HG03139 (cell line): Measurements from ENCODE around the gene PANK1.

Experiments used
- ATAC-seq: cut with Tn5 transposase; IDR thresholded peaks from one replicate; pipeline ENCODE4 v1.9.1; 2021; ENCODE audit not compliant: unreplicated experiment

The PANK1 gene

DNA sequence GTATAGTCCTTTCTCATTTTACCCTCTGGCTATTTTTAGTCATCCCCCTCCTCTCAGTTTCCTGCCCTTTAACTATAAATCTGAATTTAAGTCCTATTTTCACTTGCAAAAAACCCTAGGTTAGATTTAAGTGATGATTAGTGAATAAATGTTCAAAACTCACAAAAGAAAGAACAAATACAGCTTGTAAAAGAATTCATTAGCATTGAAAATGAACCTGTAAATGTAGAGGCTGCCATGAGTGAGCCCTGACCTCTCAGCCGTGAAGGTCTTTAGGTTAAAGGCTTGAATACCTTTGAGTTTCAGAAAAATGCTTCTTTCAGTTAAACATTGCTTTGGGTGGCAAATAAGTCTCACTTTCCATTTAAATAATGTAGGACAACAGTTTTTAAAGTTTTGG is 107.7 kb downstream of the PANK1 start:
- no peak for ATAC-seq

DNA sequence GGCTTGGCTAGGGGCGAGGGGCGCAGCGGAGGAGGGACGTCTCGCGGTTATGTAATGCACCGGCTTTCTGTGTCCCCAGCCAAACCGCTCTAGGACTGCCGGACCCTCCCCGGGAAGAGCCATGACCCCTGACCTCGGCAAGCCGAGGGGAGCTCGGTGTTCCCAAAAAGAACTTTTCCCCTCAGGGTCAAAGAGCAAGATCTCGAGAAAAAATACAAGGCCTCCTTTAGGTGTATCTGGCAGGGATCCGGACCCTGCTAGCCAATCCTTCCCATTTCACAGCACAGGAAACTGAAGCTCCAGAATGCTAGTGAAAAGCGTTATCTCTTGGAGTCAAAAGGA is 109.1 kb downstream of the PANK1 start:
- no peak for ATAC-seq

DNA sequence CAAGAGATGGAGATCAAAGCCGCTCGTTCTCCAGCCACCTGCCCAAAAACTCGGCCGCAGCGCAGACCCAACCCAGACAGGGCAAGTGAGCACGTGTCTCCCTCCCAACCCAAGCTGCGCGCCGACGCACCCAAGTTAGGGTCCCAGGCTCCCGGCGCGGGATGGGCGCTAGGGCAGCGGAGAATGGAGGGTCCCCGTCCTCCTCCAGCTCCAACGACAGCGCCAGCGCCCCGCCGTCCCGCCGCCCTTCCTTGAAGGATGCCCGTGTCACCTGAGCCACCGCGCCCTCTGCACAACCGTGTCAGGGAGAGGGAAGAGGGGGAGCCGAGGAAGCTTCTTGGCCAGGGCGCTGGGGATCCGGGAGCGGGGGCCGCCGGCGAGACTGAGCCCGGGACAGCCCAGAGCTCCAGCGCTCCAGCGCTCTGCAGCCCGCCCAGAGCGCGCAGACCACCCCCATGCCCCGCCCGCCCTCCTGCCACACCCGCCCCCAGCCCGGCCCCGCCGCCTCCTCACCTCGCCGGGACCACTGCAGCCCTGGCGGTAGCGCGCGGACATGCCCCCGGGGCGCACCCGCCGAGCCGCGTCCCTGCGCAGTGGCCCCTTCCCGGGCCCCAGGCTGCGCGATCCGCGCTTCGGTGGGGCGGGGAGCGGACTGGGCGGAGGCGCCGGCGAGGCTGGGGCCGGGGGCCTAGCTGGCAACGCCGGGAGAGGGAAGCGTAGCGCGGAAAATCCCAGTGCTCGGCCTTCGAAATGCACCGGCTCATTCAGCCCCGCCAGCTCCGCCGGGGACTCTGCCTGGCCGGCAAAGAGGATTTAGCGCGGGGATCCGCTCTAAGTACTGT is 109.7 kb downstream of the PANK1 start, which contains the start of gene SLC16A12:
Gene SLC16A12 (minus strand): TSS at position 424 of the 842 bp plus-strand sequence. CDS start 73,016 bp downstream, outside the sequence.
- no peak for ATAC-seq

DNA sequence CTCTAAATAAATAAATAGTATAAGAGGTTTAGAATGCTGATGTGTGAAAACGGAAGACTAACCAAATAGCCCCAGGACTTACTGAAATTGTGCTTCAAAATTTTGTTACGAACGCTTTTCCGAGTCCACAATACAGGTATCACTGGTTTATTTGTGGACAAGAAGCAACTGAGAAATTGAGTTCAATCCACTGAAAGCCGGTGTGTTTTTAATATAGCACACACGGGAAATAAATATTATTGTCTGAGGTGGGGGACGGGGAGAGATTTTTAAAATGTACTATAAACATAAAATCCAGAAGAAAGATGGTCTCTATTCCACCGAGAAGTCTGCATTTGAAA is 110.2 kb downstream of the PANK1 start:
- ATAC-seq = no peak
